Measurements from ENCODE around the gene FASTK.

The FASTK gene

GRCh38 chr7:151119902-151120301, 39.3 kb upstream of the FASTK start:
- Histone ChIP-seq H3K79me2 (ENCODE audit: insufficient read depth, low read length) (no peaks in the 10 kb centered on the region), H3K36me3 (ENCODE audit: insufficient read depth, low read length) (no peaks in the 10 kb centered on the region), H2AFZ (ENCODE audit: low read length) (no peak overlapping the region), H3K27ac (ENCODE audit: low read depth, low read length, poor library complexity, severe bottlenecking) (no peak overlapping the region), H3K4me1 (ENCODE audit: insufficient read depth, low read length, severe bottlenecking) (peaks cover 9% of the 10 kb centered on the region), H3K27me3 (ENCODE audit: insufficient read depth, low read length) (no peaks in the 10 kb centered on the region), H3K9me2 (ENCODE audit: low read depth, low read length) (no peaks in the 10 kb centered on the region), H3K4me3 (ENCODE audit: low read depth, low read length, poor library complexity, severe bottlenecking) (no peak overlapping the region), H3K4me2 (ENCODE audit: low read length) (no peak overlapping the region), H3F3A (ENCODE audit: insufficient read depth, low read length) (no peaks in the 10 kb centered on the region), H3K9ac (ENCODE audit: low read length) (no peak overlapping the region), H4K20me1 (ENCODE audit: insufficient read depth, low read length) (no peaks in the 10 kb centered on the region), H3K9me3 (ENCODE audit: low read length) (no peaks in the 10 kb centered on the region)
- TF ChIP-seq CTCF (IDR thresholded peaks at IDR 0.05; ENCODE audit: low read length) (no peak), EZH2 (IDR thresholded peaks at IDR 0.05; ENCODE audit: borderline replicate concordance, low read length) (no peak)

- H3K36me3 ChIP-seq (ENCODE audit: insufficient read depth, low read length) = no peaks in the 10 kb centered on the region
- no peak for TF ChIP-seq CTCF (IDR thresholded peaks at IDR 0.05; ENCODE audit: low read length)
- TF ChIP-seq EZH2 (IDR thresholded peaks at IDR 0.05; ENCODE audit: borderline replicate concordance, low read length) = no peak
- H3K9me2 ChIP-seq (ENCODE audit: low read depth, low read length) = no peaks in the 10 kb centered on the region
- no peak overlapping the region for H3K4me3 ChIP-seq (ENCODE audit: low read depth, low read length, poor library complexity, severe bottlenecking)
- H3K4me1 ChIP-seq (ENCODE audit: insufficient read depth, low read length, severe bottlenecking) = peaks cover 9% of the 10 kb centered on the region
- H3K4me2 ChIP-seq (ENCODE audit: low read length) = no peak overlapping the region
- no peak overlapping the region for H2AFZ ChIP-seq (ENCODE audit: low read length)
- no peaks in the 10 kb centered on the region for H3F3A ChIP-seq (ENCODE audit: insufficient read depth, low read length)
- H3K79me2 ChIP-seq (ENCODE audit: insufficient read depth, low read length) = no peaks in the 10 kb centered on the region
- no peaks in the 10 kb centered on the region for H3K9me3 ChIP-seq (ENCODE audit: low read length)
- H3K9ac ChIP-seq (ENCODE audit: low read length) = no peak overlapping the region
- H4K20me1 ChIP-seq (ENCODE audit: insufficient read depth, low read length) = no peaks in the 10 kb centered on the region
- H3K27me3 ChIP-seq (ENCODE audit: insufficient read depth, low read length) = no peaks in the 10 kb centered on the region
- no peak overlapping the region for H3K27ac ChIP-seq (ENCODE audit: low read depth, low read length, poor library complexity, severe bottlenecking)
Measured at GRCh38 chr7:151119055-151119415, 38.4 kb upstream of the FASTK start.

- no peak overlapping the region for H2AFZ ChIP-seq (ENCODE audit: low read length)
- no peaks in the 10 kb centered on the region for H4K20me1 ChIP-seq (ENCODE audit: insufficient read depth, low read length)
- H3K9ac ChIP-seq (ENCODE audit: low read length) = no peak overlapping the region
- H3K27ac ChIP-seq (ENCODE audit: low read depth, low read length, poor library complexity, severe bottlenecking) = no peak overlapping the region
- no peaks in the 10 kb centered on the region for H3K79me2 ChIP-seq (ENCODE audit: insufficient read depth, low read length)
- peak overlapping the region; percentile 5; the same call in 1 of the 2 replicates for H3K4me2 ChIP-seq (ENCODE audit: low read length)
- H3K4me3 ChIP-seq (ENCODE audit: low read depth, low read length, poor library complexity, severe bottlenecking) = no peak overlapping the region
- no peaks in the 10 kb centered on the region for H3K36me3 ChIP-seq (ENCODE audit: insufficient read depth, low read length)
- H3K4me1 ChIP-seq (ENCODE audit: insufficient read depth, low read length, severe bottlenecking) = peaks cover 9% of the 10 kb centered on the region
- H3K9me2 ChIP-seq (ENCODE audit: low read depth, low read length) = no peaks in the 10 kb centered on the region
- no peaks in the 10 kb centered on the region for H3K9me3 ChIP-seq (ENCODE audit: low read length)
- no peak for TF ChIP-seq CTCF (IDR thresholded peaks at IDR 0.05; ENCODE audit: low read length)
- TF ChIP-seq EZH2 (IDR thresholded peaks at IDR 0.05; ENCODE audit: borderline replicate concordance, low read length) = no peak
- H3K27me3 ChIP-seq (ENCODE audit: insufficient read depth, low read length) = no peaks in the 10 kb centered on the region
- no peaks in the 10 kb centered on the region for H3F3A ChIP-seq (ENCODE audit: insufficient read depth, low read length)
Measured at GRCh38 chr7:151118108-151119054, 37.8 kb upstream of the FASTK start.

Data from OCI-LY1 (cell line).